ENCODE data around the gene RALGAPB. TPM values are rescaled to one million over a fixed set of nuclear protein-coding genes. Genes with fewer than 3 reads are reported as not detected.

Gene RALGAPB
- total and polyA plus RNA-seq, 4 donors, result 32.8 to 53.6 (median 36.2) TPM

DNA sequence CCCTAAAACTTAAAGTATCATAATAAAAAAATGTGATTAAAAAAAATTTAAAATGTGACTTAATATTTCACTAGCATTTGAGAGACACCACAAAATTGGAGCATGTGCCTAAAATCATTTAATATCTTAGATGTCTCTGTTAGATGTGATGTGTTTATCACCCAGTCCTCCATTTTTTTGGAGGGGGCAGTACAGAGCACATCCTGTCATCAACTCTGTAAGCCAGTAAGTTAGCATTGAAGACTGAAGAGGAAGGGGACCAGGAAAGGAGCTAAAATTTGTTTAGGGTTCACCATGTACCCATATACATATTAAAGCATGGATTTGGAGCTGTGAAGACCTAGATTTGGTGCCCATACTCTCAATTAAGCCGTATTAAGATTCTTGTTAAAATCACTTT lies 77.6 kb downstream of the RALGAPB start:
- peaks cover 24% of the 10 kb centered on the region for H3K36me3 ChIP-seq (ENCODE audit: control insufficient read depth, insufficient read depth, low read length)
- no peaks in the 10 kb centered on the region for H3K27me3 ChIP-seq (ENCODE audit: control insufficient read depth, insufficient read depth, low read length)
- no peak overlapping the region for H3K4me3 ChIP-seq (ENCODE audit: low read depth, low read length)
- no peak for DNase-seq (ENCODE audit: low read depth in 4 of 6, low spot score in 6 of 6)
- H3K27ac ChIP-seq (ENCODE audit: low read depth, low read length), result no peak overlapping the region
- H3K4me1 ChIP-seq (ENCODE audit: control insufficient read depth, insufficient read depth, low read length), result no peaks in the 10 kb centered on the region
- H3K9me3 ChIP-seq (ENCODE audit: control insufficient read depth, insufficient read depth, low read length), result no peaks in the 10 kb centered on the region
- no CpG with 5 or more reads among the region's 1 CpG for WGBS (ENCODE audit: insufficient coverage)

- no peak for DNase-seq (ENCODE audit: low read depth in 4 of 6, low spot score in 6 of 6)
- H3K27ac ChIP-seq (ENCODE audit: low read depth, low read length), result no peak overlapping the region
- H3K36me3 ChIP-seq (ENCODE audit: control insufficient read depth, insufficient read depth, low read length), result peaks cover 21% of the 10 kb centered on the region
- no peaks in the 10 kb centered on the region for H3K4me1 ChIP-seq (ENCODE audit: control insufficient read depth, insufficient read depth, low read length)
- 85% methylated on average over 6 of the region's 7 CpGs for WGBS (ENCODE audit: insufficient coverage)
- no peaks in the 10 kb centered on the region for H3K9me3 ChIP-seq (ENCODE audit: control insufficient read depth, insufficient read depth, low read length)
- no peak overlapping the region for H3K4me3 ChIP-seq (ENCODE audit: low read depth, low read length)
- H3K27me3 ChIP-seq (ENCODE audit: control insufficient read depth, insufficient read depth, low read length), result no peaks in the 10 kb centered on the region
Observed at GRCh38 chr20:38551056-38551626, 78.5 kb downstream of the RALGAPB start.

- DNase-seq (ENCODE audit: low read depth in 4 of 6, low spot score in 6 of 6), result no peak
- no peaks in the 10 kb centered on the region for H3K27me3 ChIP-seq (ENCODE audit: control insufficient read depth, insufficient read depth, low read length)
- WGBS (ENCODE audit: insufficient coverage), result 80% methylated on average over 1 of the region's 2 CpGs
- H3K27ac ChIP-seq (ENCODE audit: low read depth, low read length), result no peak overlapping the region
- no peaks in the 10 kb centered on the region for H3K9me3 ChIP-seq (ENCODE audit: control insufficient read depth, insufficient read depth, low read length)
- H3K4me1 ChIP-seq (ENCODE audit: control insufficient read depth, insufficient read depth, low read length), result no peaks in the 10 kb centered on the region
- H3K4me3 ChIP-seq (ENCODE audit: low read depth, low read length), result no peak overlapping the region
- peaks cover 24% of the 10 kb centered on the region for H3K36me3 ChIP-seq (ENCODE audit: control insufficient read depth, insufficient read depth, low read length)
Observed at GRCh38 chr20:38554986-38555385, 82.3 kb downstream of the RALGAPB start.

- no peak for DNase-seq (ENCODE audit: low read depth in 4 of 6, low spot score in 6 of 6)
- no peaks in the 10 kb centered on the region for H3K4me1 ChIP-seq (ENCODE audit: control insufficient read depth, insufficient read depth, low read length)
- no peaks in the 10 kb centered on the region for H3K27me3 ChIP-seq (ENCODE audit: control insufficient read depth, insufficient read depth, low read length)
- H3K36me3 ChIP-seq (ENCODE audit: control insufficient read depth, insufficient read depth, low read length), result peaks cover 24% of the 10 kb centered on the region
- H3K4me3 ChIP-seq (ENCODE audit: low read depth, low read length), result no peak overlapping the region
- no peaks in the 10 kb centered on the region for H3K9me3 ChIP-seq (ENCODE audit: control insufficient read depth, insufficient read depth, low read length)
- no peak overlapping the region for H3K27ac ChIP-seq (ENCODE audit: low read depth, low read length)
Observed at GRCh38 chr20:38555395-38555794, 82.8 kb downstream of the RALGAPB start.

DNA sequence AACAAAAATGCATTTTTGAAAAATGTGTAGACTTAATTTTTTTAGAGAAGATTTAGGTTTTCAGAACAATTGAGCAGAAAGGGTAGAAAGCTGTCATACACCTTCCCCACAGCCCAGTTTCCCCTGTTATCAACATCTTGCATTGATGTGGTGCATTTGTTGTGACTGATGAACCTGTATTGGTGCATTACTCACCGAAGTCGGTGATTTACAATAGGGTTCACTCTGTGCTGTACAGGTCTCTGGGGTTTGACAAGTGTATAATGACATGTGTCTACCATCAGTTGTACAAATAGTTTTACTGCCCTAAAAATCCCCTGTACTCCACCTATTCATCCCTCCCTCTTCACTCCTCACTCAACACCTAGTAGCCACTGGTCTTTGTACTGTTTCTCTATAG lies 84.5 kb downstream of the RALGAPB start:
- no peak overlapping the region for H3K27ac ChIP-seq (ENCODE audit: low read depth, low read length)
- no peaks in the 10 kb centered on the region for H3K27me3 ChIP-seq (ENCODE audit: control insufficient read depth, insufficient read depth, low read length)
- H3K4me1 ChIP-seq (ENCODE audit: control insufficient read depth, insufficient read depth, low read length), result no peaks in the 10 kb centered on the region
- peaks cover 17% of the 10 kb centered on the region for H3K36me3 ChIP-seq (ENCODE audit: control insufficient read depth, insufficient read depth, low read length)
- no CpG with 5 or more reads among the region's 2 CpGs for WGBS (ENCODE audit: insufficient coverage)
- no peaks in the 10 kb centered on the region for H3K9me3 ChIP-seq (ENCODE audit: control insufficient read depth, insufficient read depth, low read length)
- no peak for DNase-seq (ENCODE audit: low read depth in 4 of 6, low spot score in 6 of 6)
- H3K4me3 ChIP-seq (ENCODE audit: low read depth, low read length), result no peak overlapping the region

- Histone ChIP-seq H3K4me3 (ENCODE audit: low read depth, low read length) (no peak overlapping the region), H3K27ac (ENCODE audit: low read depth, low read length) (no peak overlapping the region), H3K4me1 (ENCODE audit: control insufficient read depth, insufficient read depth, low read length) (no peaks in the 10 kb centered on the region), H3K27me3 (ENCODE audit: control insufficient read depth, insufficient read depth, low read length) (no peaks in the 10 kb centered on the region), H3K9me3 (ENCODE audit: control insufficient read depth, insufficient read depth, low read length) (no peaks in the 10 kb centered on the region), H3K36me3 (ENCODE audit: control insufficient read depth, insufficient read depth, low read length) (peaks cover 13% of the 10 kb centered on the region)
- DNase-seq (ENCODE audit: low read depth in 4 of 6, low spot score in 6 of 6), result no peak
- no CpG with 5 or more reads among the region's 3 CpGs for whole genome bisulfite sequencing (ENCODE audit: insufficient coverage)
Observed at GRCh38 chr20:38558596-38559360, 86.1 kb downstream of the RALGAPB start.

DNA sequence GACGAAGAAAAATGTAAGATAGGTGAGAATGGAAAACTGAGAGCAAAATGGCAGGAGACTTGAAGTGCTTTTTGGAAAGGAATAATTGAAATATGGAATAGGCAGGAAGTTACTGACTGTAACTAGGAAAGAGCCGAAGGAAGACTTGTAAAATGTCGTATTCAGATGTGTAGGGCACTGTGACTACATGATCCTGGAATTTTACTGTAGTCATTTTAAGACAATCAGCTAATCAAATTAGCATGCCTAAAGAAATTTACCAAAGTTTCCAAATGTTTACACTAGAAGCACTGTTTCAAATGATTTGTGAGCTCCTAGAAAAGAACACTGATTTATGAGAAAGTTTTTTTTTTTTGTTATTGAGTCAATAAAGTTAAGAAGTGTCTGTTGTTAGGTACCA lies 87.1 kb downstream of the RALGAPB start:
- no peak overlapping the region for H3K27ac ChIP-seq (ENCODE audit: low read depth, low read length)
- H3K9me3 ChIP-seq (ENCODE audit: control insufficient read depth, insufficient read depth, low read length), result no peaks in the 10 kb centered on the region
- H3K36me3 ChIP-seq (ENCODE audit: control insufficient read depth, insufficient read depth, low read length), result peaks cover 13% of the 10 kb centered on the region
- 100% methylated on average over 1 of the region's 3 CpGs for WGBS (ENCODE audit: insufficient coverage)
- H3K4me1 ChIP-seq (ENCODE audit: control insufficient read depth, insufficient read depth, low read length), result no peaks in the 10 kb centered on the region
- no peak overlapping the region for H3K4me3 ChIP-seq (ENCODE audit: low read depth, low read length)
- no peak for DNase-seq (ENCODE audit: low read depth in 4 of 6, low spot score in 6 of 6)
- H3K27me3 ChIP-seq (ENCODE audit: control insufficient read depth, insufficient read depth, low read length), result no peaks in the 10 kb centered on the region

DNA sequence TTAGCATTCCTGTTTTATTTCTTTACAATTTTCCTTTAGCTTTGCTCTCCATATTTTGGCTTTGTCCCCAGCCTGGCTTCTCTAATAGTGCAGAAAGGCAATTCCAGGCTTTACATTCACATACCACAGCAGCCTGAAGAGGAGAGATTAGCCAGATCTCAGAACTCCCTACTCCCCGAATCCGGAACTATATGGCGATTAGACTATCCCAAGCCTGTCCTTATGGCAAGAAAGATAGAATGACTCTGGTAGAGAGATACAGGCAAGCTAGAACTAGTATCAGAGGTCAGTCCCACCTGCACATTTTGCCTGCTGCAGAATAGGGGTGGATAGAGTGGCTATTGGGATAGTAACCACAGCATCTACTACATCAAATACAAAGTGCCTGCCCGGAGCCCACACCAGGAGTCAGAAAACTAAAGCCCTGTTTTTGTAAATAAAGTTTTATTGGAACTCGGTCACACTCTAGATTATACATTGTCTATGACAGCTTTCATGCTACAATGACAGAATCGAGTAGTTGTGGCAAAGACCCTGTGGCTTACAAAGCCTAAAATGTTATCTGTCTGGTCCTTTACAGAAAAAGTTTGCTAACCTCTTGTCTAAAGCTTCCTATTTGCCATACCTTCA lies 91.3 kb downstream of the RALGAPB start:
- H3K36me3 ChIP-seq (ENCODE audit: control insufficient read depth, insufficient read depth, low read length), result peaks cover 18% of the 10 kb centered on the region
- no peaks in the 10 kb centered on the region for H3K9me3 ChIP-seq (ENCODE audit: control insufficient read depth, insufficient read depth, low read length)
- H3K27me3 ChIP-seq (ENCODE audit: control insufficient read depth, insufficient read depth, low read length), result no peaks in the 10 kb centered on the region
- no peaks in the 10 kb centered on the region for H3K4me1 ChIP-seq (ENCODE audit: control insufficient read depth, insufficient read depth, low read length)
- no peak overlapping the region for H3K4me3 ChIP-seq (ENCODE audit: low read depth, low read length)
- whole genome bisulfite sequencing (ENCODE audit: insufficient coverage), result 83% methylated on average over 1 of the region's 6 CpGs
- H3K27ac ChIP-seq (ENCODE audit: low read depth, low read length), result no peak overlapping the region
- DNase-seq (ENCODE audit: low read depth in 4 of 6, low spot score in 6 of 6), result no peak

DNA sequence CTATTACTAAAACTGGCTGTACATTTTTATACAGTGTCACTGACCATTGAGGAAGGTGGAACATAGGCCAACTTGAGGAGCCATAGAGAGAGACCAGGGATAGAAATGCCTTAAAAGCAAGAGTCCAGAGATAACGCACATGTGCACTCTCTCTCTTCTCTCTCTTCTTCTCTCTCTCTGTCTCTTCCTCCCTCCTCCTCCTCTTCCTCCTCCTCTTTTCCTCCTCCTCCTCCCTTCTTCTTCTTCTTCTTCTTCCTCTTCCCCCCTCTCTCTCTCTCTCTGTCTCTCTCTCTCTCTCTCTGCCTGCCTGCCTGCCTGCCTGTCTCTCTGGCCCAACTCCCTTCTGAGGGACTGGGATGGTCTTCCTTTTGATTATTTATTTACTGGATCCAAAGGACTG lies 92.0 kb downstream of the RALGAPB start:
- 100% methylated on average over 1 of the region's 1 CpG for WGBS (ENCODE audit: insufficient coverage)
- Histone ChIP-seq H3K9me3 (ENCODE audit: control insufficient read depth, insufficient read depth, low read length) (no peaks in the 10 kb centered on the region), H3K36me3 (ENCODE audit: control insufficient read depth, insufficient read depth, low read length) (peaks cover 13% of the 10 kb centered on the region), H3K27ac (ENCODE audit: low read depth, low read length) (no peak overlapping the region), H3K4me1 (ENCODE audit: control insufficient read depth, insufficient read depth, low read length) (no peaks in the 10 kb centered on the region), H3K27me3 (ENCODE audit: control insufficient read depth, insufficient read depth, low read length) (no peaks in the 10 kb centered on the region), H3K4me3 (ENCODE audit: low read depth, low read length) (no peak overlapping the region)
- DNase-seq (ENCODE audit: low read depth in 4 of 6, low spot score in 6 of 6), result no peak

All from spinal cord (tissue), 10 donors.